Stimulated activated CD4-positive, alpha-beta T cell treated with anti-CD3 and anti-CD28 coated beads, Interleukin-15, amount 100 ng/mL, for 1 hour (primary cell): ENCODE results near the gene PPP2R5C.

Experiments used
- DNase-seq, 2 donors: peaks; one replicate each; pipeline ENCODE4 v3.0.0-alpha.2; 2020; ENCODE audit warnings: low read depth in 1 of 2, low spot score in 1 of 2

The PPP2R5C gene

DNA sequence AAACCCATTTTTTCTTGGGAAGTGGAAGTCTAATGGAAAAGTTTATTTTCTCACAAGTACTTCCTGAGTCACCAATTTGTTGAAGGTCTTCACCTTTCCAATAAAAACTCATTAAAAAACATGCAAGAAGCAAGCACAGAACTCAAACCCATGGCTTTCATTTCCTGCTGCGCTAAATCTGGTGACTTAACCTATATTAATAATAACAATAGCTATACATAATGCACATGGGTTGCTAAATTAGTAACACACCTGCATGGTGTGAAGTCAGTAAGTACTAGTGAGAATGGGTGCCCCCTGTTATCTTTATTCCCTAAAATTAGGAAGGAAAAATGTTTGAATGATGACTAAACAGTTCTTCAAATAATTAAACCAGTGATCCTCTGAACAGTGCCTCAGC lies 52.3 kb downstream of the PPP2R5C start:
- DNase-seq, result no peak

DNA sequence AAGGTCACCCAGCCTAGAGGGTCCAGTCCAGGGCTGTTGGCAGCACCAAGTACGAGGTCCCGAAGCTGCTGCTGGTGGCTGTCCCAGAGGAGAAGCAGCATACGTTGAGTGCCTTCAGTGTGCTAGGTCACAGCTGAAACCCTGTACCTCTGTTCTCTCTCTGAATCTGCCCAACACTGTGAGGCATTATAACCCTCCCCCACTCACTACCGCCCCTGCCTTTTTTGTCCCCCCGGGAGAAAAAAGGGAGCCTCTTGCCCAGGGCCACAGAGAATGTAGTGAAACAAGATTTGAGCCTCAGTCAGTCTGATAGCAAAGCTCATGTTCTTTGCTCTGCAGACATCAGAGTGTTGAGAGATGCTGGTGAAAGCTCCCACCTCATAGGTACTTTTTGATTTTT lies 53.4 kb downstream of the PPP2R5C start:
- no peak for DNase-seq

DNA sequence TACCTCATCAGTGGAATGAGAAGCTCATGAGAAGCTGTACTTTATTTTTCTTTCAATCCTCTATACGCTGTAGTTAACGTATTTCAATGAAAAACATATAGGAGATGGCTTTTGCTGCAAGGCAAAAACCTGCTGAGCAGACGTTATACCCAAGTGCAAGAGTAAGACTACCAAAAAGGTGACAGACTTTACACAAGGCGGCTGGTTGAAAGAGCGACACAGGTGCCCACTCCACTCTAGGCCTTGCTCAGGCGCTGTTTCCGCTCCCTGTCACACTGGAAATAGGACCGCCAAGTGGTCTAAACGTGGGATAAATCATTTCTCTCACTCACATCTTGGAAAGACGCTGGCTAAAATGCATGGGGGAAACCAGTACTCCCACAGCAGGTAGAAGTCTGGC lies 54.5 kb downstream of the PPP2R5C start:
- no peak for DNase-seq

DNA sequence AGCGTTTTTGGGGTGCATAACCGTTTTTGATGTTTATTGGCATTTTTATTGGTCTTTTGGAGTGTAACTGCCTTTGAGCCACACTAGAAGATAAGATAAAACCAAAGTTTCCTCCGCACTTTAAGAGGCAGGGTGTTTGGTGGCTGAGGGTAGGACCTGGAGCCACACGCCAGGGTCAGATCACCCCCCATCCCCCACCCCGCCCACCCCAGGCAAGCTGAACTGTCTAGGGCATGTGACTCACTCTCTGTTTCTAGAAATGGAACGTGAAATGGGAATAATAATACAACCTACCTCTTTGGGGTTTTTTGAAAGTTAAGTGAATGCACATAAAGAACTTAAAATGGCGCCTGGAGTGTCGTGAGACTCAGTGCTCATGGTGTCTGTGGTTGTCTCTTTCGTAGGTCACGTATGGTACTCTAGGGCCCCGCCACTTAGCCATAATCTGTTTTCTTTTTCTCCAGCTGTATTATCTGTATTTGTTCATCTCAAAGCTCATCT lies 56.0 kb downstream of the PPP2R5C start:
- DNase-seq, result no peak

DNA sequence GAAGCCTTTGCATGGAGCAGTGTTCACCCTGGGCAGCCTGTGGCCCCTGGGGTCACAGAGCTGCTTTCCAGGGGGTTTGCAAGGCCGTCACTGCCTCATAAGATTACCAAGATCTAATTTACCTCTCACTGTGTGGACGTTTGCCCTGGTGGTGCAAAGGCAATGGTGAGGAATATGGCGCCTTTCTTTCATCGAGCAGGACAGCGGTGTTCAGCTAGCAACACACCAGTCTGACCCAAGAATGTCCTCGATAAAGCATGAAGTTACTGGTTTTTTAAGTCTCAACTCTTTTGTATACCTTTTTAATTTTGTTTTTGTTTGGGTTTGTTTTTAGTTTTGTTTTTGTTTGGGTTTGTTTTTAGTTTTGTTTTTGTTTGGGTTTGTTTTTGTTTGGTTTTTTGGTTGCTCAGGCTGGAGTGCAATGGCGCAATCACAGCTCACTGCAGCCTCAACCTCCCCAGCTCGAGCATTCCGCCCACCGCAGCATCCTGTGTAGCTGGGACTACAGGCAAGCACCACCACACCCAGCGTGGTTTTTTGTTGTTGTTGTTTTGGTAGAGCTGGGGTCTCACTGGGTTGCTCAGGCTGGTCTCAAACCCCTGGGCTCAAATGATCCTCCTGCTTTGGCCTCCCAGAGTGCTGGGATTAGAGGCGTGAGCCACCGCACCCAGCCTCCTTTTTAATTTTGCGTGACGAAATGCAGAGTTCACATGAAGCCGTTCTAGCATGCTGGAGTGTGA lies 57.9 kb downstream of the PPP2R5C start:
- peak in 1 of 2 donors; percentile 47 for DNase-seq

DNA sequence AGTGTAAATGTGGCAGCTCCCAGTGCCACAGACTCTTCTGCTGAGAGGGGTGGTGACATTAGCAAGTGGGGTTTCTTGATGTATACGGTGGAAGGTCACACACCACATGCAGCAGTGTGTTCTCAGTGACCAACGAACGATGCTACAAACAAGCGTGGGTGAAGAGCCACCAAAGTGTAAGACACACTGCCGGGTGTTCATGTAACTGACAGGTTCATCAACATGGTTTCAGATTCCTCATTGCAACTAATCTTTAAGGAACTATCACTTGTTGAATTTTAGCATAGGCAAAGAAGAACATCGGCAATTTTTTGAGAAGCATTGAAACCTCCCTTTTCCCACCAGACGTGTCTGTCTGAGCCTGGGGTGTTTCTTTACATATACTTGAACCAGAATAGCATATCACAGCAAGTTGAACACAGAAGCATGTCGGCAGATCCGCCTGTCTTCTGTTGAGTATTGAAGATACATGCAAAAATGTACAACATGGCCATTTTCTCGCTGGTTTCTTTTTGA lies 58.8 kb downstream of the PPP2R5C start:
- no peak for DNase-seq

DNA sequence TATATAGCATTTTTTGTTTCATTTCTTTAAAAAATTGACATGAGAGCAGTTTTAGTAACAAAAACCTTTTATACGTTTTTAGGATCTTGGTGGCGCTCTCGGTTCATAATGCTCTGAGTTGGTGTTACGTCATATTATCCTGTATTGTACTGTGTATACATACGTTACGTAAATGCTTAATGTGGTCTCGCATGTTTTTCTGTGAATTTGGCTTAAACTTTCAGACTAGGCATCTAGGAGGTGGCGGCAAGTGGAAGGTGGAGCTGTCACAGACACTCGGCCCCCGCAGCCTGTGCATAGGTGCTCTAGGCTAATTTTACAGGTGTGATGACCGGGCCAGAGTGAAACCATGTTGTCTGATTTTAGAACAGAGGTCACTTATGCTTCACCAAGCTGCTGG lies 60.0 kb downstream of the PPP2R5C start:
- no peak for DNase-seq

DNA sequence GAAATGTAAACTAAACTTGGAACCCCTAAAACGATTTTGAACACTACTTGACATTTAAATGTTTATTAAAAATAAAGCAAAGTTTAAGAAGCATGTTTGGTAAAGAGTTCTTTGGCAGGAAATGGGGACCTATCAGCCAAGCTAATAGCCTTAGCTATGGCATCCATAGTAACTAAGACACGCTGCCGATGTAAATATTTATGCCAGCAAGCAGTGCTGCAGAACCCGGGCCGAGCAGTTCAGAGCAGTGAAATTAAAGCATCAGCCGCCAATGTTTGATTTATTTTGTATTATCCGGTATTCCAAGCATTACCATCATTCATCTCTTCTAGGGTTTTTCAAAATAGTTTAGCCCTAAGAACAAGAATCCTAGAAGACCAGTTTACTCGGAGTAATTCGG lies 61.6 kb downstream of the PPP2R5C start:
- no peak for DNase-seq

DNA sequence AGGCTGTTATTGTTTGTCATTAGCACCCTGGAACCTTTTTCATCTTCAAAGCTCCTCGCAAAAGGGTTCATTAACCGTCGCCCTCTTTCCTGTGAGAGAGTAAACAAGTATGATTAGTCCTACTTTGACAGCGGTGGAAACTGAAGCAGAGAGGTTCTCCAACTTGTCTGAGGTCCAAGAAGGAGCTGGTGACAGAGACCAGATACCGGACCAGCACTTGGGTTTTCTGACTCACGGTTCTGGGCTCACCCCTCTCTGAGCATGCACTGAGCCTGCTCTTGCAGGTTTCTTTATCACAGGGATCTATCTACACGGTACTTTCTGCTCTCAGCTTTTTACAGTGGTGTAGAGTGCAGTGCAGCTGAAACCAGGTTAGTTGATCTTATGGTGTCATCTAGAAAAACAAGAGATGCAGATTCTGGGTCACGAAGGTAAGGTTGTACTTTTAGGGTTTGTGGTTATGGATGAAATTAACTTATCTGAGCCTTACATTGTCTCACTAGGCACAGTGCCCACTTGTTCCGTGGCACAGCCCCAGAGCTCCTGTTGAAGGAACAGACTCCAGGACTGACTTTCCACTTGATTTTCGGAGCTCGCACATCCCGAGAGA lies 62.1 kb downstream of the PPP2R5C start:
- peak in 1 of 2 donors; percentile 46 for DNase-seq

DNA sequence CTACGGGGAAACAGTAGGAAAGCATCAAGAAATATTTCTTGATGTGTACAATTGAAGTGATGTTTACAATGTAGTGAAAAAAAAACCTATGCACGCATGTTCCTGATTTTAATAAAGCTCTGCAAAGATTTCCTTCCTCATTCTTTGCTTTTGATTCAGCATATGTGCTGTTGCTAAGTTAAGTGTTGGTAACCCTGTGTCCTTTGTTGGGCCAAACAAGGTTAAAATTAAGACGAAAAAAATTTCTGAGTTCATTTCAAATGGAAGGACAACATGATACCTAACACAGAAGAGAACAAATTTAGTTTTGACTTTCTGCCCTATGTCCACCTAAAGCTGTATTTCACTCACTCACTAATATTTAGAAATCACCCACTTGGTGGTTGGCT lies 62.8 kb downstream of the PPP2R5C start:
- no peak for DNase-seq

DNA sequence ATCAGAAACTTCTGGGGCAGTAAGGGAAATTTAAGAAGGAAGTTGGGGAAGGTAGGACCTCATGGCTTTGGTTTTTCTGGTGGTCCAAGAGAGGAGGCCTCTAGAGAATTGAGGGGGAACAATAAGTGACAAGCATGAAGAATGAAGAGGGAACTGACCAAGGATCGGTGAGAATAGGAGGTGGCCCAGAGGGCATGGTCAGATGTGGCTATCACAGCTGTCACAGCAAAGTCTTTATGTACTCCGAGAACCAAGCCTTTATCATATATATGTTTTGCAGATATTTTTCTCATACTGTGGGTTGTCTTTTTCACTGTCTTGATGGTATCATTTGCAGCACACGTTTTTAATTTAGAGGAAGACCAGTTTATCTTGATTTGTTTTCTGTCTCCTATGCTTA lies 64.3 kb downstream of the PPP2R5C start:
- no peak for DNase-seq

DNA sequence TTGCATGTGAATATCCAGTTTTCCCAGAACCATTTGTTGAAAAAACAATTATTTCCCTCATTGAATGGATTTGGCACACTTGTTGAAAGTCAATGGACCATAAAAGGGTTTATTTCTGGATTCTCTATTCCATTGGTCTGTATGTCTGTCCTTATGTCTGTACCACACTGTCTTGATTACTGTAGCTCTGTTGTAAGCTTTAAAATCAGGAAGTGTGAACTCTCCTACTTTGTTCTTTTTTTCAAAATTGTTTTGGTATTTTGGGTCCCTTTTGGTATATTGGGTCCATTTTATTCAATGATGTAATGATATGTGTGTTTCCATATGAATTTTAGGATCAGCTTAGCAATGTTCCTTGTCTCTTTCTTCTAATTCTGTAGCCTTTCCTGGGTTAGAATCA lies 64.8 kb downstream of the PPP2R5C start:
- no peak for DNase-seq

DNA sequence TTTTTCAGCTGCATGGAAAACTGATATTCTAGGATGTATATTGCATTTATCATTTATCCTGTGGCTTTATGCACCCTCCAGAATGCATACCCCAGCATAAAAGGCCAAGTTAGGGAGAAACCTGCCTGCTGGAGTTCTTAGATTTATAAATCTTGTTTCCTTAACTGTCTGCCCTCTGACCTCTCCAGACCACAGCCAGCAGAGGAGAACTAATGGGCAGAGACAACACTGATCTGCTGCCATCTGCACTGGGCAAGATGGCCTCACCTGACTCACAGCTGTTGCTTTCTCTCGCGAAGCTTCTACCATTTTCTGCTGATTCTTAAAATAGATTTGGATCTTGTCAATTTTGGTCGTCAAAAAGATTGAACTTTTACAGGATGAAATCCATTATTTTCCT lies 65.8 kb downstream of the PPP2R5C start:
- DNase-seq, result no peak

DNA sequence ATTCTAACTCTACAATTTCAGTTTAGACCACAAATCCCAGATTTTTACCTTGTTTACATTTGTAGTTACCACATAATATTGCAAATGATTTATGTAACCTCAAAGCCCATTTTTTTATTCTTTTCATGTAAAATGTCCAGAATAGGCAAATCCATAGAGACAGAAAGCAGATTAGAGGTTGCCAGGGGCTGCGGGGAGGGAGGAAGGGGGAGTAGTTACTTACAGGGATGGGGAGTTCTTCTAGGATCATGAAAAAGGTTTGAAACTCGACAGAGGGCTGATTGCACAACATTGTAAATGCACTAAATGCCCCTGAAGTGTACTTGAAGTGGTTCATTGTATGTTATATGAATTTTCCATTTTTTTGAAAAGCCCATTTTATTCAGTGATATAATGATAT lies 66.5 kb downstream of the PPP2R5C start:
- DNase-seq, result no peak

DNA sequence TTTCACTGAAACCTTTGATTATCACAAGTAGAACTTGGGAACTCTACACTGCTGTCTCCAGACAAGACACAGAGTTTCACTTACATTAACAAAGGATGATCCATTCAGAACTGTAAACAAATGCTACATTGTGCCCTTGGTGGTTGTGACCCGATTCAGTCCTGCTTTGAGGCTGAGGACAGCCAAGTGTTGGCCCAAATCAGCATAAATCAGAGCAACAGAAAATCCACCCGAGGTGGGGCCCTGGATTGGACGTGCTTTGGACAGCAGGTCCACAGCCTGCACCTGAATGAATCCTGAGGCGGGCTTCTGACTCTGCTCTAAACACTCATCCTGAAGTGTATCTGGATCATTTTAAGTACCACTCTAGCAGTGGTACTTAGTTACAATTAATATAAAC lies 68.8 kb downstream of the PPP2R5C start:
- DNase-seq, result no peak

DNA sequence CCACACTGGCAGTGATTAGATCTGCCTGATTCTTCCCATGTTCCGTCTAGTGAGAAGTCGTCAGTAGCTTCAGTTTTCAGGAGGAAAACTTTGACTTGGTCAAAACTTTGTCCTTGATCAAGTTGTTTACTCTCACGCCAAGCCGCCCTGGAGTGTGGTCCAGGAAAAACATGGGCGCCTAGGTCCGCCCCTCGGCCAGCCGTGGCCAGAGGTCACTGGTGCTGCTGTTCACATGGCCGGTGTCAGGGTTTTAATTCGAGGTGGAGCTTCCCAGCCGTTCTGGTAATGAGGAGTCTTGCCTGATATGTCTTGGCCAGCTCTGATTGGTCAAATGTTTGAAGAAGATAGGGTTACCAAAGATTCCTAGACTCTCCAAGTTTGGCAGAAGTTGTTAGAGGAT lies 71.5 kb downstream of the PPP2R5C start:
- no peak for DNase-seq

DNA sequence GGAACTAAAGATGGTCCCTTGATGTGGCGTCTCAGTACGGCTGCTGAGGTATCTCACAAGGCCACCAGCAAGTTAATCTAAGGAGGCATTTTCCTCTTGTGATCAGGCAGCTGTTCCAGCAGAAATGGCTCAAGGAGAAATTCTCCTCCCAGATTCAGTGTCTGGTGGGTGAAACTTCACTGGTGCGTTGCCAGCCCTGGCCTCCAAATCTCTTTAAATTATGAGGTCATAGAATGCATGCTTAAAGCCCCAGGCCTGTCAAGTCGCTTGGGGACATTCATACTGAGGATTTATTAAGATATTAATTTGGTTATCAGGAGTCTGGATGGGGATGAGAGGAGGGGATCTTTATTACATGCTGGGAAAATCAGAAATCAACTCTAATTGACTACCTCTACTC lies 72.9 kb downstream of the PPP2R5C start:
- no peak for DNase-seq

DNA sequence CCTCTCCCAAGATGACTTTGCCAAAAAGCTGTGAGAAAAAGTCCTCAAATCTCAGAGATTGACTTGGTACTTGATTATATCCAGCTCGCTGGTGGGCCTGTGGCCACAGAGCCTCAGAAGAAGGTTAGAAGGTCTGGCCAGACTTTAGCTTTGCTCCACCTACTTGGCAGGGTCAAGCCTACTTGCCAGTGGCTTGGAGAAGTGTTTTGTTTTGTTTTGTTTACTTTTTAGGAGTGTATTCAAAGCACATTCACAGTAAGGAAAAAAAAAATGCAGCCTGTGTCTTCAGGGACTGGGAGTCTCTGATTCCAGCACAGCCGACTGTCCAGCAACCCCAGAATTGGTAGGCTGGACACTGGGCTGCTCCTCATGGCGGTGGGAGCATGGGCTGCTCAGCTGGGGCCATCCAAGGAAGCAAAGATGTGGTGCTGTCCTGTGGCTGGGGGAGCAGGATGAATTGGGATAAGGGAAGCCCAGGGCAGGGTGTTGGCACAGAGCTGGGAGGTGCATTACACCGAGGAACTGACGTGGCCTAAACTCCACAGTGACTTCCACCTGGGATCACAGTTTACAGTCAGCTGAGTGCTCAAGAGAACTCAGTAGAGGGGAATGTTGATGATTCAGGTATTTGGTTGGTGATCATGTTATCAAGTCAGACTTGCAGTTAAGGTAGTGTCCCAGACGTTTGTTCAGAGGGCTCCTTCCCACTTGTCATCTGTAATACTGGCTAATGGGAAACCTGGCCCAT lies 73.5 kb downstream of the PPP2R5C start:
- no peak for DNase-seq

DNA sequence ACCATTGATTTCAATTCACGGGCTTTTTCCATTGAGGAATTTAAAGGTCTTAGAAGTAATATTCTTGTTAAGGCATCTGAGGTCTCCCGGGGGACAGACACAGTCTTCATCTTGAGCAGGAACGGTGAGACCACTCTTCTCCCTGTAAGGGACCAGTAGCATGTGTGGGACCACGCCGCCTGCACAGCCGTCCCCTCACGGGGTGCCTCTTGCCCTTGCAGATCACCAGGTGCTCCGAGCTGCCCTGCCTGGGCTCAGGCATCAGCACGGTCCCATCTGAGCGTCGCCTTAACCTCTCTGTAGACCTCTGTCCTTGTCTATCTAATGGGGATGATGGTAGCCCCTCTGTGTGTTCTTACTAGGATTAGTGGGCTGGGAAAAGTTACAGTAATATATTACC lies 74.1 kb downstream of the PPP2R5C start:
- DNase-seq, result no peak

DNA sequence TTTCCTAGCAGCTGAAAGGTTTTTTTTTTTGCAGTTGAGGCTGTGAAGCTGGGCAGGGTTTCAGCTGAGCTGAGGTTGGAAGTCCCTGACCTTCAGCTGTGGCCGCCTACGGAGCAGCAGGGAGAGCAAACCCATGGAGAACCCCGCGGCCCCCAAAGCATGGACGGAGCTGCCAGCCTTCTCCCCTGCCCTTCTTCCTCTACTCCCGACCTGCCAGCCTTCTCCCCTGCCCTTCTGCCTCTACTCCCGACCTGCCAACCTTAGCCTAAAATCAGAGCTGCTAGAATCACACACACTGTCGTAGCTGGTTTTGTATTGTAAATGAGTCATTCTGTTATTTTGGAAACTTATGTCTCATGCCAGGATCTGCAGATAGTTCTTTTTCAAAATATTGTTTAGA lies 74.6 kb downstream of the PPP2R5C start:
- DNase-seq, result no peak

DNA sequence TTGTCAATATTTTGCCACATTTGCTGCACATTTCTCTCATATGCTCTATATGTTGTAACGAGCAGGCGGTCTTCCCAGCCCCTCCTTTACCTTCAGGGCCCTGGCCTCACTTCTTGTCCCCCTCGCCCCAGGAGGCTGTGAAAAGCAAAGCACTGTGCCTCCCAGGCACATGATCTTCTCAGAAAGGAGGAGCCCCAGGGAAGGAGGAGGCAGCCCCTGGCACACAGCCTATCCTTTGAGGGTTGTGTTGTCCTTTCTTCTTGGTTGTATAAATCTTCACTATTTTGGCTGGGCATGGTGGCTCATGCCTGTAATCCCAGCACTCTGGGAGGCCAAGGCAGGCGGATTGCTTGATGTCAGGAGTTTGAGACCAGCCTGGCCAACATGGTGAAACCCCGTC lies 77.0 kb downstream of the PPP2R5C start:
- DNase-seq, result no peak

DNA sequence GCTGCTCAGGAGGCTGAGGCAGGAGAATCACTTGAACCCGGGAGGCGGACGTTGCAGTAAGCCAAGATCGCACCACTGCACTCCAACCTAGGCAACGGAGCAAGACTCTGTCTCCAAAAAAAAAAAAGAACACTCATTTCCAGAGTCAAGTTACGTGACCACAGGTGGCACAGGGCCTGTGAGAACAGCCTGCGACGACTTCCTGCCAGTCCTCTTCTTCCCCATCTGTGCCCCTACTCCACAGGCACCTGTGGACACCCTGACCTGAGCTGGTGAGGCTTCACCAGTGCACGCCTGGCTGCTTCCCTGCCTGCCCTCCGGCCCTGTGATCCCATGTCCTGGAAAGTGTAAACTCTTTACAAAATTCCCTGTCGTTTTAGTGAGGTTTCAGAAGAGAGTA lies 77.7 kb downstream of the PPP2R5C start:
- no peak for DNase-seq
